GM19025 (cell line): ENCODE results near the gene PGAP6.
"Not testable (repeated sequence)": the region's sequence is repeated elsewhere in the genome, so short reads cannot be mapped to it uniquely, and the experiment has no call there.

ENCODE experiments used
- ATAC-seq: cut with Tn5 transposase; IDR thresholded peaks from one replicate; pipeline ENCODE4 v1.9.1; 2021; ENCODE audit warnings: mild to moderate bottlenecking, low read depth, moderate library complexity; ENCODE audit not compliant: unreplicated experiment

The PGAP6 gene

DNA sequence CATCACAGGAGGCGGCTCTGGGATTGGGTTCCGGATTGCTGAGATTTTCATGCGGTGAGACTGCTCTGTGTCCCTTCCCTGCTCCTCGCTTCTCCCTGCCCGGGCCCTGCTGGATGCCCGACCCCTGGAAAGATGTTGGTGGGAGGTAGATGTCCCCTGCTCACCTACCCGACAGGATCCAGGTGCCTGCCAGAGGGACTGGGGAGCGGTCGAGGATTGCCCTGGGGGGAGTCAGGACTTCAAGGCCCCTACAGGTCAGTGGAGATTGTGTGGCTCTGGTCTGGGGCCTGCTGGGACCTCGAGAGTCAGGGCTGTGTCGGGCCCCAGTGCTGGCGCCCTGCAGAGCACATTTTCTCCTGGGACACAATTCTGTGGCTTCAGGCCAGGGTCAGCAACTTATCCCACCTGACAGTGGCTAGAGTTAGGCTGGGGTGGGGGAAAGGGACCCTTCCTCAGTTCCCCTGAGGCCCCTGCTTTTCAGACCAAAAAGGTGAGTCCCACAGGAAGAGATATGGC is 23.3 kb upstream of the PGAP6 start:
- no peak for ATAC-seq

GRCh38 chr16:401468-402348 is 19.9 kb upstream of the PGAP6 start, which contains the start of gene DECR2:
DECR2 (plus strand) TSS chr16:401885; CDS start chr16:401964, 79 bp downstream.
- peak; percentile 56 for ATAC-seq

DNA sequence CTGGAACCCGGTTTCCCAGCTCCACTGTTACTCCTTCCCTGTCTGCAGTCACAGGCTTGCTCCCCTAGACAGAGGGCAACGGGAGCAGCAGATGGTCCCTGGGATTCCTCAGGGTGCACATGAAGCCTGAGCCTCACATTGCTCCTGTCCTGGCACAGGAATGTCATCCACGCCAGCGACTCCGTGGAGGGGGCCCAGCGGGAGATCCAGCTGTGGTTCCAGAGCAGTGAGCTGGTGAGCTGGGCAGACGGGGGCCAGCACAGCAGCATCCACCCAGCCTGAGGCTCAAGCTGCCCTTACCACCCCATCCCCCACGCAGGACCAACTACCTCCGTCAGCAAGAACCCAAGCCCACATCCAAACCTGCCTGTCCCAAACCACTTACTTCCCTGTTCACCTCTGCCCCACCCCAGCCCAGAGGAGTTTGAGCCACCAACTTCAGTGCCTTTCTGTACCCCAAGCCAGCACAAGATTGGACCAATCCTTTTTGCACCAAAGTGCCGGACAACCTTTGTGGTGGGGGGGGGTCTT is 18.3 kb upstream of the PGAP6 start:
- no peak for ATAC-seq

DNA sequence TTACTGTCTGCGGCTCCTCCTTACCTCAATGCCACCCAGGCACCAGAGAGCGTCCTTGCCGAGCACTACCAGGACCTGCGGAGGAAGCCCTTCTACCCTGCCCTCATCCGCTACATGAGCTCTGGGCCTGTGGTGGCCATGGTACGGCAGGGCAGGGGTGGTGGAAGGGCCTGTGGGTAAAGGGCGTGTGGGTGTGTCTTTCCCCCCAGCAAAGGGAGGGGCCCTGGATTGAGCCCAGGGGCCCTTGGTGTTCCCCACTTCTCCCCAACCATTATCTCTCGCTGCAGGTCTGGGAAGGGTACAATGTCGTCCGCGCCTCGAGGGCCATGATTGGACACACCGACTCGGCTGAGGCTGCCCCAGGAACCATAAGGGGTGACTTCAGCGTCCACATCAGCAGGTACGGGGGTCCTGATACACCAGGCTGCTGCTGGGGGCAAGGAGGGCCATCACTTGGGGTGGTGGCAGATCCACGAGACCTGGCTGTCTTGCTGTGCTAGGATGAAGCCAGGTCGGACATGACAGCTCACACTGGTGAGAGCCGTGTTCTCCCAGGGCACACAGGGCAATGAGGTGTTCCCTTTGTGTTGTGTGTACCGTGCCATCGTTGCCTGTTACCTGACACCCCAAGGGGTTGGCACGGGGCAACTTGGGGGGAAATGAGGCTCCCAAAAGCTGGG is 17.7 kb upstream of the PGAP6 start:
- no peak for ATAC-seq

DNA sequence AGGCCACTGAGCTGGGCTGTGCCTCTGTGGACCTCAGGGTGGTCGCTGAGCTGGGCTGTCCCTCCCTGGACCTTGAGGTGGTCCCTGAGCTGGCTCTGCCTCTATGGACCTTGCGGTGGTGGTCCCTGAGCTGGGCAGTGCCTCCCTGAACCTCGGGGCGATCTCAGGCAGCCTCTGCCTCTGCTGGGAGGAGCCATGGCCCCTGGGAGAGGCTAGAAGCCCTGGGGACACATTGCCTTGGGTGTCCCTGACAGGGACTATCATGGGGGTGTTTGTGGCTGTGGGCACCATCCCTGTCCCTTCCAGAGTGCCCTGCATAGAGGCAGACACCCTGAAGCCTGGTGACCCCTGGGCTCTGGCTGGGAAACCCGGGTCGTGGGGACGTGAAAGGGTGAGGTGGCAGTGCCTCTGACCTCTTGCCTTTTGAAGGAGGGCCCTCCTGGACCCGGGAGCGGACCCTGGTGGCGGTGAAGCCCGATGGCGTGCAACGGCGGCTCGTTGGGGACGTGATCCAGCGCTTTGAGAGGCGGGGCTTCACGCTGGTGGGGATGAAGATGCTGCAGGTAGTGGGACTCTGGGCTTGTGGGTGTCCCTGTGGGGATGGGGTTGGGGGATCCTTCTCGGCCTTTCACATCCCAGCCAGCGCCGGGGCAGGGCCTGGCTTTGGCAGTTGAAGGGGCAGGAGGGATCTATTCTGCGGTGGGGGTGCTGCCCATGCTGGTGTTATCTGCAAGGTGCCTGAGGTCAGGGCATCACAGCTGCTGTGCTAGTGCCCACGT is 17.0 kb upstream of the PGAP6 start:
- ATAC-seq, result no peak

GRCh38 chr16:397736-398332 is 16.1 kb upstream of the PGAP6 start:
- ATAC-seq, result no peak

- ATAC-seq, result no peak
These were observed 15.4 kb upstream of the PGAP6 start, which contains the start of gene NME4 for GRCh38 chr16:397135-397661. NME4 (plus strand) TSS chr16:397199; CDS start chr16:397223, 24 bp downstream.

GRCh38 chr16:396605-397004 is 14.8 kb upstream of the PGAP6 start:
- no peak for ATAC-seq

DNA sequence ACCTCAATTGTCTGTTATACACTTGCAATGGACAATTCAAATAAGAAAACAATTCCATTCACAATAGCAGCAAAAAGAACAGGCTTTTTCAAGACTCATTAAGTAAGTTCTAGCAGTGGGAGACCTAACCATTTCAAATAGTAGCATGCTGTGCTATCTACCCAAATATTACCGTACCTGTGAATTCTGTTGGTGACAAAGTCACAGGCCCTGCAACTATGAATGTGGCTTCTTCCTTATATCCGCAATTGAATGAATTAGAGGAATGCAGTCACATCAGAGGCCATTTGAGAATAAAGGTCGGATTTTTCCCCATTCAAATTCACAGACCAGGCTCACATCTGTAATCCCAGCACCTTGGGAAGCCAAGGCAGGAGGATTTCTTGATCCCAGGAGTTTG is 14.4 kb upstream of the PGAP6 start:
- ATAC-seq, result no peak

DNA sequence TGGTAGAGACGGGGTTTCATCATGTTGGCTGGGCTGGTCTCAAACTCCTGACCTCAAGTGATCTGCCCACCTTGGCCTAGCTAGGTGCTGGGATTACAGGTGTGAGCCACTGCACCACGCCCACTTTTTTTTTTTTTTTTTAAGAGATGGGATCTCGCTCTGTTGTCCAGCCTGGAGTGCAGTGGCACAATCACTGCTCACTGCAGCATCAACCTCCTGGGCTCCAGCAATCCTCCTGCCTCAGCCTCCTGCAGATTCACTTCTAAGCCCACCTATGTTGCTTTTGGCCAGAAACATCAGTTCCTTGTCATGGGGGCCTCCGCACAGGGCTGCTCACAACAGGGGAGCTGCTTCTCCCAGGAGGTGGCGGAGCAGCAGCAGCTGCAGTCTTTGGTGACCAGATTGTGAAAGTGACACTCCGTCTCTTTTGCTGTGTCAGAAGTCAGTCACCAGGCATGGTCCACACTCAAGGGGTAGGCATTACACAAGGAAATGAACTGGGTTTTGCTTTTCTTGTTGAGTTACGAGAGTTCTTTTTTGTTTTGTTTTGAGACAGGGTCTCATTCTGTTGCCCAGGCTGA is 10.8 kb upstream of the PGAP6 start:
- no peak for ATAC-seq

DNA sequence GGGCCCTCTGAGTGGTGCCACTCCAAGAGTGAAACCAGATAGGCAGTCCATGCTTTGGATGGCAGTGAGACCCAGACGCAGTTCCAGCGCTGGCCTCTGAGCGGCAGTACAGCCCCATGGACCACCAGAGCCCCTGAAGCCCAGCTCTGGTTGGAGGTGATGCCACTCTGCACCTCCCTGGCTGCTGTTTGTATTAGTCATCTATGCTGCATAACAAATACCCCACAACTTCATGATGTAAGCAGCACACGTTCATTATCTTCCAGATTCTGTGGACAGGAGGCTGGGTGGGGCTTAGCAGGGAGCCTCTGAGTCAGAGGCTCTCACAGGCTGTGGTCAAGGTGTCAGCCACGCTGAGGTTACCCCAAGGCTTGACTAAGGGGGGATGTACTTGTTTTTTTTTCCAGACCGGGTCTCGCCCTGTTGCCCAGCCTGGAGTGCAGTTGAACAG is 10.1 kb upstream of the PGAP6 start:
- no peak for ATAC-seq

GRCh38 chr16:389352-389751 is 7.6 kb upstream of the PGAP6 start:
- no peak for ATAC-seq

GRCh38 chr16:387761-388666 is 6.2 kb upstream of the PGAP6 start:
- not testable (repeated sequence) for ATAC-seq

GRCh38 chr16:386641-387156 is 4.9 kb upstream of the PGAP6 start:
- ATAC-seq, result no peak

DNA sequence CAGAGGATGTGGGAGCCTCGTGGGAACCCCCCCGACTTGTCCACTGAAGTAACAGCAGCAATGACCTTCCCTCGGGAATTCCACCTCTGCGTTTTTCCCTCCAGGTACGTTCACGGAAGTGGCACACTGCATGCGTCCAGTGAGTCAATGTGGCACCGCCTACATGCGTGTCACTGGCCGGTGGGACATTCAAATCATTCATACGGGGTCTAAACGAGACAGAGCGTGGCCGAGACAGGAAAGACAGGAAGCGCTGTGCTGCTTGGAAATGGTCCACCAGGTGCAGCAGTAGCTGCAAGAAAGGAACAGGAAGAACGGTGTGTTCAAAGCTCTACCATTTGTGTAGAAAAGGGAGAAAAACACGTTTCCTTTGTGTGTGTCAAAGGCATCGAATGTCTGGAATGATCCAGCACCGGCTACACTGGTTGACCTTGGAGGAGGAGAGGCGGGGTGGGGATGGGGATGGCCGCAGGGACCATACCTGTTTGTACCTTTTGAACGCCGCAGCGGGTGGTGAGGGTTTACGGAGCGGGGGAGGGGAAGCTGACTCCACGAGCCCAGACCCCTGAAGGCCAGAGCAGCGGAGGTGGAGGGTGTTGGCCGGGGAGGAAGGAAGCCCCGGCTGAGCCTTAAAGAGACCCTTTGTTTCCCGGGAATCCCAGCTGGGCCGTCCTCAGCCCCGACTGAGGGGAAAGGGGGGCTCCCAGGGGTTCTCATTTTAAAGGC is 1.7 kb upstream of the PGAP6 start:
- no peak for ATAC-seq

- ATAC-seq, result peak; percentile 24
These were observed 578 bp downstream of the PGAP6 start for GRCh38 chr16:381012-381788.

DNA sequence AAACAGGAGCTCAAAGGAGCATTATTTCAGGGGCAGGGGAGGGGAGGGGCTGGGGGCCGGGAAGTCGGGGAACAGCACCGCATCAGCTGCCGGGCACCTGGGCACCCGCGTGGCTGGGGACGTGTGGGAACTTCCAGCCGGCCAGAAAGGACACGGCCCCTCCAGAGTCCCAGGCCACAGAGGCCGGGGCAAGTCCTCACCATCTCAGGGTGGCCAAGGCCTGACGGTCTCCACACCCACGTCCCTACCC is 1.1 kb downstream of the PGAP6 start:
- ATAC-seq, result no peak
